DOHH2 (cell line): Measurements from ENCODE around the gene PPP1R7.

ENCODE experiments used
- H3F3A ChIP-seq: fragments of 200-600 bp; sonication (generic), shearing (Covaris generic); 2 replicates; pipeline ENCODE4 v1.6.0; 2016; ENCODE audit warnings: antibody characterized with exemption, mild to moderate bottlenecking; ENCODE audit not compliant: control insufficient read depth, insufficient read depth
- H3K27ac ChIP-seq: fragments of 200-600 bp; sonication (generic); 2 replicates; pipeline ENCODE4 v1.5.1; 2014; ENCODE audit warnings: low read depth, mild to moderate bottlenecking, low read length, moderate library complexity
- H3K27me3 ChIP-seq: fragments of 200-600 bp; sonication (generic); 2 replicates; pipeline ENCODE4 v1.6.1; 2014; ENCODE audit warnings: mild to moderate bottlenecking, low read length, mixed read lengths; ENCODE audit not compliant: control insufficient read depth
- H3K36me3 ChIP-seq: fragments of 200-600 bp; sonication (generic); 2 replicates; pipeline ENCODE4 v1.6.1; 2014; ENCODE audit warnings: mild to moderate bottlenecking, low read length, moderate library complexity, mixed read lengths; ENCODE audit not compliant: control insufficient read depth
- H3K4me1 ChIP-seq: fragments of 200-600 bp; sonication (generic); 2 replicates; pipeline ENCODE4 v1.6.1; 2014; ENCODE audit warnings: mild to moderate bottlenecking, low read length, mixed read lengths; ENCODE audit not compliant: control insufficient read depth
- H3K4me2 ChIP-seq: fragments of 200-600 bp; sonication (generic); 2 replicates; pipeline ENCODE4 v1.6.0; 2014; ENCODE audit warnings: mild to moderate bottlenecking, low read length, moderate library complexity
- H3K4me3 ChIP-seq: fragments of 200-600 bp; sonication (generic); 2 replicates; pipeline ENCODE4 v1.5.1; 2014; ENCODE audit warnings: mild to moderate bottlenecking, low read length, mixed read lengths
- H3K79me2 ChIP-seq: fragments of 200-600 bp; sonication (generic); 2 replicates; pipeline ENCODE4 v1.6.1; 2014; ENCODE audit warnings: mild to moderate bottlenecking, low read length, mixed read lengths; ENCODE audit not compliant: control insufficient read depth
- H3K9me2 ChIP-seq: fragments of 200-600 bp; sonication (generic); replicated peaks from 2 replicates; pipeline ENCODE4 v1.6.1; 2014; ENCODE audit warnings: mild to moderate bottlenecking, low read length, mixed read lengths; ENCODE audit not compliant: control insufficient read depth
- H3K9me3 ChIP-seq: fragments of 200-600 bp; sonication (generic); 2 replicates; pipeline ENCODE4 v1.6.1; 2014; ENCODE audit warnings: antibody characterized with exemption, low read length, mixed read lengths; ENCODE audit not compliant: control insufficient read depth, insufficient read depth
- H4K20me1 ChIP-seq: fragments of 200-600 bp; sonication (generic); 2 replicates; pipeline ENCODE4 v1.6.0; 2014; ENCODE audit warnings: low read depth, mild to moderate bottlenecking, antibody characterized with exemption, low read length, moderate library complexity; ENCODE audit not compliant: control insufficient read depth, insufficient read depth
- EZH2phosphoT487 ChIP-seq: fragments of 200-600 bp; sonication (generic); IDR thresholded peaks from 2 replicates; pipeline ENCODE4 v1.6.1; 2017; ENCODE audit warnings: borderline replicate concordance, mild to moderate bottlenecking, antibody characterized with exemption, low read length, moderate library complexity, mixed read lengths
- TF ChIP-seq, protein P1 (sequence below): fragments of 200-600 bp; sonication (generic); IDR thresholded peaks from one replicate; pipeline ENCODE4 v1.5.1; 2014; ENCODE audit warnings: antibody characterized with exemption, mild to moderate bottlenecking, low read depth, low read length; ENCODE audit not compliant: poor library complexity, severe bottlenecking

PPP1R7 gene

DNA sequence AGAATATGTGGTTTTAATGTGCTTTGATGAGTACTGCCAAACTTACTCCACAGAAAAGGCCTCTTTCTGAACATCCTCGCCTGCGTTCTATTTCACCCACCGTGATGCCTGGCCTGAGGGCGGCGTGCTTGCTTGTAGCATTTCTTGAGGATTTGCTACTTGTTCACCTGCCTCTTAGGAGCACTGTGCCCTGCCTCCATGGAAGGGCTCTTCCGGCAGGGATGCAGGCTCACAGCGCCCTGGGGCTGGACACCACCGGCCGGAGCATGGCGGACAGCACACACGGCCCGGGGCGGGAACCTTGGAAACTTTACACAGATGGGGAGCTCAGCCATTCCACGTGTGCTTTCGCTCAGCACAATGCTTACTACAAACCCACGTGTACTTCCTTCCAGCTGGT is 75.3 kb downstream of the PPP1R7 start:
- H3K4me3 ChIP-seq = no peak overlapping the region
- H3K36me3 ChIP-seq = peaks cover 34% of the 10 kb centered on the region
- H3K27me3 ChIP-seq = no peaks in the 10 kb centered on the region
- no peaks in the 10 kb centered on the region for H3K9me3 ChIP-seq
- no peaks in the 10 kb centered on the region for H3K79me2 ChIP-seq
- no peak overlapping the region for H3K4me2 ChIP-seq
- no peaks in the 10 kb centered on the region; the same call in 1 of the 2 replicates for H4K20me1 ChIP-seq
- 0 out of 2 replicates have a peak, but pooled peaks cover 5% of the 10 kb centered on the region for H3K4me1 ChIP-seq
- no peak for TF ChIP-seq EZH2phosphoT487
- TF ChIP-seq, protein P1, sequence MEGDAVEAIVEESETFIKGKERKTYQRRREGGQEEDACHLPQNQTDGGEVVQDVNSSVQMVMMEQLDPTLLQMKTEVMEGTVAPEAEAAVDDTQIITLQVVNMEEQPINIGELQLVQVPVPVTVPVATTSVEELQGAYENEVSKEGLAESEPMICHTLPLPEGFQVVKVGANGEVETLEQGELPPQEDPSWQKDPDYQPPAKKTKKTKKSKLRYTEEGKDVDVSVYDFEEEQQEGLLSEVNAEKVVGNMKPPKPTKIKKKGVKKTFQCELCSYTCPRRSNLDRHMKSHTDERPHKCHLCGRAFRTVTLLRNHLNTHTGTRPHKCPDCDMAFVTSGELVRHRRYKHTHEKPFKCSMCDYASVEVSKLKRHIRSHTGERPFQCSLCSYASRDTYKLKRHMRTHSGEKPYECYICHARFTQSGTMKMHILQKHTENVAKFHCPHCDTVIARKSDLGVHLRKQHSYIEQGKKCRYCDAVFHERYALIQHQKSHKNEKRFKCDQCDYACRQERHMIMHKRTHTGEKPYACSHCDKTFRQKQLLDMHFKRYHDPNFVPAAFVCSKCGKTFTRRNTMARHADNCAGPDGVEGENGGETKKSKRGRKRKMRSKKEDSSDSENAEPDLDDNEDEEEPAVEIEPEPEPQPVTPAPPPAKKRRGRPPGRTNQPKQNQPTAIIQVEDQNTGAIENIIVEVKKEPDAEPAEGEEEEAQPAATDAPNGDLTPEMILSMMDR = no peak
- H3K9me2 ChIP-seq = no peaks in the 10 kb centered on the region
- H3K27ac ChIP-seq = no peak overlapping the region
- H3F3A ChIP-seq = peaks cover 2% of the 10 kb centered on the region; the same call in 1 of the 2 replicates

GRCh38 chr2:241225983-241226382 is 75.7 kb downstream of the PPP1R7 start:
- no peaks in the 10 kb centered on the region for H3K79me2 ChIP-seq
- peaks cover 2% of the 10 kb centered on the region; the same call in 1 of the 2 replicates for H3F3A ChIP-seq
- H3K4me3 ChIP-seq = no peak overlapping the region
- 0 out of 2 replicates have a peak, but pooled peaks cover 5% of the 10 kb centered on the region for H3K4me1 ChIP-seq
- H3K4me2 ChIP-seq = no peak overlapping the region
- no peaks in the 10 kb centered on the region for H3K27me3 ChIP-seq
- TF ChIP-seq EZH2phosphoT487 = no peak
- TF ChIP-seq, protein P1 = no peak
- no peak overlapping the region for H3K27ac ChIP-seq
- no peaks in the 10 kb centered on the region; the same call in 1 of the 2 replicates for H4K20me1 ChIP-seq
- H3K9me2 ChIP-seq = no peaks in the 10 kb centered on the region
- peaks cover 39% of the 10 kb centered on the region for H3K36me3 ChIP-seq
- no peaks in the 10 kb centered on the region for H3K9me3 ChIP-seq

GRCh38 chr2:241226723-241227572 is 76.7 kb downstream of the PPP1R7 start:
- no peak overlapping the region for H3K4me2 ChIP-seq
- no peaks in the 10 kb centered on the region for H3K9me3 ChIP-seq
- H3F3A ChIP-seq = peaks cover 2% of the 10 kb centered on the region; the same call in 1 of the 2 replicates
- no peak overlapping the region for H3K4me3 ChIP-seq
- H3K27ac ChIP-seq = no peak overlapping the region
- H3K36me3 ChIP-seq = peaks cover 45% of the 10 kb centered on the region
- H4K20me1 ChIP-seq = no peaks in the 10 kb centered on the region; the same call in 1 of the 2 replicates
- 0 out of 2 replicates have a peak, but pooled peaks cover 5% of the 10 kb centered on the region for H3K4me1 ChIP-seq
- TF ChIP-seq EZH2phosphoT487 = no peak
- TF ChIP-seq, protein P1 = no peak
- H3K79me2 ChIP-seq = no peaks in the 10 kb centered on the region
- no peaks in the 10 kb centered on the region for H3K9me2 ChIP-seq
- no peaks in the 10 kb centered on the region for H3K27me3 ChIP-seq
